WERI-Rb-1 (cell line): ENCODE data around the gene OR2A2.
A peak's percentile ranks its signal among the peaks of the same experiment; 100 is the strongest.

Experiments used
- DNase-seq: peaks from one replicate; pipeline ENCODE4 v3.0.0-alpha.2; 2020
- H3K27ac ChIP-seq: fragments of 250-450 bp; sonication (Bioruptor Pico); 2 replicates; pipeline ENCODE4 v1.5.1; 2020; ENCODE audit warnings: mild to moderate bottlenecking, moderate library complexity
- H3K27me3 ChIP-seq: fragments of 250-450 bp; sonication (Bioruptor Pico); 2 replicates; pipeline ENCODE4 v1.5.1; 2021; ENCODE audit warnings: mild to moderate bottlenecking, low read depth, moderate library complexity; ENCODE audit not compliant: insufficient read depth, severe bottlenecking
- H3K36me3 ChIP-seq: fragments of 250-450 bp; sonication (Bioruptor Pico); 2 replicates; pipeline ENCODE4 v1.5.1; 2020; ENCODE audit warnings: mild to moderate bottlenecking, moderate library complexity
- H3K4me3 ChIP-seq: 2 replicates; pipeline ENCODE4 v1.5.1; 2011; ENCODE audit warnings: low read depth, mild to moderate bottlenecking, control low read depth, low read length
- H3K9me3 ChIP-seq: fragments of 250-450 bp; sonication (Bioruptor Pico); 2 replicates; pipeline ENCODE4 v1.5.1; 2021; ENCODE audit warnings: mild to moderate bottlenecking, moderate library complexity; ENCODE audit not compliant: severe bottlenecking
- TF ChIP-seq, protein P1 (sequence below): IDR thresholded peaks from 2 replicates; pipeline ENCODE4 v1.5.1; 2011; ENCODE audit warnings: low read depth, mild to moderate bottlenecking, control low read depth, inconsistent platforms, low read length

The OR2A2 gene, protein sequence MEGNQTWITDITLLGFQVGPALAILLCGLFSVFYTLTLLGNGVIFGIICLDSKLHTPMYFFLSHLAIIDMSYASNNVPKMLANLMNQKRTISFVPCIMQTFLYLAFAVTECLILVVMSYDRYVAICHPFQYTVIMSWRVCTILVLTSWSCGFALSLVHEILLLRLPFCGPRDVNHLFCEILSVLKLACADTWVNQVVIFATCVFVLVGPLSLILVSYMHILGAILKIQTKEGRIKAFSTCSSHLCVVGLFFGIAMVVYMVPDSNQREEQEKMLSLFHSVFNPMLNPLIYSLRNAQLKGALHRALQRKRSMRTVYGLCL

DNA sequence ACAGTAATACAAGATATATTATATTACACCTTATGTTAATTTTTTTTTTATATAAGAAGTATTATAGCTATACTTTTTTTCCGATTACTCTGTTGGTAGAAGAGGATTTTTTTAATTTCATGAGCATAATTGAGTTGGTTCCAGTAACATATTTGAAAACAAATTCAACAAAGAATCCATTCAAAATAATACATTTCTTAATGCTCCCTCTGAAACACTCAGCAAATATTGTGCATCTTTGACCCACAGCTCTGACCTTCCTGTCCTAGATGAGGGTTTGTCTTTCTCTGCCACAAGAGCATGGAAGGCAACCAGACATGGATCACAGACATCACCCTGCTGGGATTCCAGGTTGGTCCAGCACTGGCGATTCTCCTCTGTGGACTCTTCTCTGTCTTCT, at the start of gene OR2A2:
Gene OR2A2, plus strand, starts transcription at position 301 of the 400 bp plus-strand sequence. Its CDS starts 0 bp downstream, at position 301.
- H3K4me3 ChIP-seq, result no peak within 1 kb of the TSS
- no peaks in the 10 kb centered on the region for H3K36me3 ChIP-seq
- TF ChIP-seq, protein P1, sequence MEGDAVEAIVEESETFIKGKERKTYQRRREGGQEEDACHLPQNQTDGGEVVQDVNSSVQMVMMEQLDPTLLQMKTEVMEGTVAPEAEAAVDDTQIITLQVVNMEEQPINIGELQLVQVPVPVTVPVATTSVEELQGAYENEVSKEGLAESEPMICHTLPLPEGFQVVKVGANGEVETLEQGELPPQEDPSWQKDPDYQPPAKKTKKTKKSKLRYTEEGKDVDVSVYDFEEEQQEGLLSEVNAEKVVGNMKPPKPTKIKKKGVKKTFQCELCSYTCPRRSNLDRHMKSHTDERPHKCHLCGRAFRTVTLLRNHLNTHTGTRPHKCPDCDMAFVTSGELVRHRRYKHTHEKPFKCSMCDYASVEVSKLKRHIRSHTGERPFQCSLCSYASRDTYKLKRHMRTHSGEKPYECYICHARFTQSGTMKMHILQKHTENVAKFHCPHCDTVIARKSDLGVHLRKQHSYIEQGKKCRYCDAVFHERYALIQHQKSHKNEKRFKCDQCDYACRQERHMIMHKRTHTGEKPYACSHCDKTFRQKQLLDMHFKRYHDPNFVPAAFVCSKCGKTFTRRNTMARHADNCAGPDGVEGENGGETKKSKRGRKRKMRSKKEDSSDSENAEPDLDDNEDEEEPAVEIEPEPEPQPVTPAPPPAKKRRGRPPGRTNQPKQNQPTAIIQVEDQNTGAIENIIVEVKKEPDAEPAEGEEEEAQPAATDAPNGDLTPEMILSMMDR, result no peak
- no peak within 1 kb of the TSS for H3K27ac ChIP-seq
- H3K27me3 ChIP-seq, result no peaks in the 10 kb centered on the region
- no peak for DNase-seq
- H3K9me3 ChIP-seq, result no peaks in the 10 kb centered on the region

DNA sequence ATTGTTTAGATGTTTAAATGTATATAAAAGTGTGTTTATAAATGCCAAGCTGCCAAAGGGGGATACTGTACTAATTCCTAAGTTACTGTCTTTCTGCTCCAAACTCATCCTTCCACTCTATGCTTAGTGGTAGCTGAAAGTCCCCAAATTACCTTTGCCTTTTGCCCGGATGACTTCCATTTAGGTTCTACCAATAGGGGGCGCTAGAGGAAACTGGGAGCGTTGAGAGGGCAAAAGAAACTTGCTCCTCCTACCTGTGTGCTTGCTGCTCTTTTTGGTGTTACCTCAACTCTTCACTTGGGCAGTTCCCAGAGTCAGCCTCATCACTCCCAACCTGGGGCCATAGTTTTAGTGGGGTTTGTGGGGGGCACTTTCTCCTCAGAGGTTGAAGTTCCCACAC, 45.7 kb upstream of the OR2A2 start:
- no peak for DNase-seq
- H3K27ac ChIP-seq, result no peak overlapping the region
- no peaks in the 10 kb centered on the region for H3K27me3 ChIP-seq
- TF ChIP-seq, protein P1, result peak; percentile 33; the same call in 1 of the 2 replicates
- peaks cover 3% of the 10 kb centered on the region for H3K9me3 ChIP-seq
- H3K4me3 ChIP-seq, result no peak overlapping the region
- H3K36me3 ChIP-seq, result no peaks in the 10 kb centered on the region

DNA sequence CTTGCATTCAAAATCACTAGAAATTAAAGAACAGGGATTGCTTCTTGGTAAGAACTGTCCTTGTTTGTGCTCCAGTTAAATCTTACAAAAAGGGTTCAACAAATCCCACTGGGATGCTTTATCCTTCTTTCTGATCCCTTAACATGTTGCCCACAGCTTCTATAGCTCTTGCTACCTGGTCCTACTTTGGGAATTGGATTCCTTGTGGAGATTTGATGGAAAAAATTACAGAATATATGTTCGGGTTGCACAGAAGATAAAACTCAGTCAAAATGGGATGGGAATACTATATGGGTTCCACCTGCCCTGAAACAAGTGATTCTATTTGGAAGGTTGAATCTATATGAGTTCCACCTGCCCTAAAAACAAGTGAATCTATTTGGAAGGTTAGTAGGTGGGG, 39.9 kb upstream of the OR2A2 start, which contains the start of gene OR2A25:
Gene OR2A25, plus strand, starts transcription at position 301 of the 400 bp plus-strand sequence. CDS start 4,409 bp downstream, outside the sequence.
- Histone ChIP-seq H3K36me3 (no peaks in the 10 kb centered on the region), H3K27ac (peak within 1 kb of the TSS; percentile 26), H3K9me3 (no peaks in the 10 kb centered on the region), H3K4me3 (no peak within 1 kb of the TSS), H3K27me3 (no peaks in the 10 kb centered on the region)
- TF ChIP-seq, protein P1, result no peak
- no peak for DNase-seq

DNA sequence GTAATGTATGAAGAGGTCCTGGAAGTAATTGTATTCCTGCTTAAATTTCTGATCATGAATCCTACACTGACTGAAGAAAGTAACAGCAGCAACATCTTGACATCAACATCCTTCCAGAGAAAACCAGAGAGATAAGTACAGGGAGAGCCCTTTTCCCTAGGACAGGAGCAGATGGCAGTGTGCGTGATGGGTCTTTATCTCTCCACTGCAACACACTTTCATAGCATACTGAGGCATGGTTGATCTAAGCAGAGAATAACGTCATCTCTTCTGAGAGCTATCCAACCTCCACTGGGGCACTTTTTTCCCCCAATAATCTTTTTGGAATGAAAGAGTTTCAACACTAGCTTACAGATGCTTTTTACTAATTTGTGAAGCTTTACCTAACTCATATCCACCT, 39.4 kb upstream of the OR2A2 start:
- H3K9me3 ChIP-seq, result no peaks in the 10 kb centered on the region
- H3K36me3 ChIP-seq, result no peaks in the 10 kb centered on the region
- TF ChIP-seq, protein P1, result no peak
- peak; percentile 47 for DNase-seq
- no peak overlapping the region for H3K4me3 ChIP-seq
- H3K27ac ChIP-seq, result peak overlapping the region; percentile 26
- H3K27me3 ChIP-seq, result no peaks in the 10 kb centered on the region

DNA sequence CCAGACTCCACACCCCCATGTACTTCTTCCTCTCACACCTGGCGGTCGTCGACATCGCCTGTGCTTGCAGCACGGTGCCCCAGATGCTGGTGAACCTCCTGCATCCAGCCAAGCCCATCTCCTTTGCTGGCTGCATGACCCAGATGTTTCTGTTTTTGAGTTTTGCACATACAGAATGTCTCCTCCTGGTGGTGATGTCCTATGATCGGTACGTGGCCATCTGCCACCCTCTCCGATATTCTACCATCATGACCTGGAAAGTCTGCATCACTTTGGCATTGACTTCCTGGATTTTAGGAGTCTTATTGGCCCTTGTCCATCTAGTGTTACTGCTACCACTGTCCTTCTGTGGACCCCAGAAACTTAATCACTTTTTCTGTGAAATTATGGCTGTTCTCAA, 35.0 kb upstream of the OR2A2 start:
- H3K36me3 ChIP-seq, result no peaks in the 10 kb centered on the region
- H3K4me3 ChIP-seq, result no peak overlapping the region
- TF ChIP-seq, protein P1, result no peak
- no peak for DNase-seq
- H3K27ac ChIP-seq, result no peak overlapping the region
- H3K9me3 ChIP-seq, result no peaks in the 10 kb centered on the region
- H3K27me3 ChIP-seq, result no peaks in the 10 kb centered on the region

DNA sequence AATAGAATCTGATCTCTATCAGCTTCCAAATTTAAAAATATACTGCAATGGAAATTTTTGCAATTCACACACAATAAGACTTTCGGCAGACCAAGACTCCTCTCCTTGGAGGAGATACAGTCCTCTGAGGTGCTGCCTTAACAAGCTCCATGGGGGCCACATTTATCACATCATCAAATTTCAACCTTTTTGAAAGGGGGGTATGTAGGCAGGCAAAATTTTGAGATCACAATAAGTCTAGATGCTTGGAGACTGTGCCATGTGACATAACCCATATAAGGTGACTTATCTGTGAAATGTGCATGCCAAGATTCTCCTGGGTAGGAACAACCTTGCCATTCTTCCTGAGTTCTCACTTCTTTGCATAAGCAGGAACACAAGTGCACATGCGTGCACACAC, 23.4 kb upstream of the OR2A2 start, which contains the start of gene OR2A12:
Gene OR2A12, plus strand, starts transcription at position 301 of the 400 bp plus-strand sequence. CDS start 8,830 bp downstream, outside the sequence.
- Histone ChIP-seq H3K36me3 (no peaks in the 10 kb centered on the region), H3K9me3 (peaks cover 4% of the 10 kb centered on the region), H3K27ac (no peak within 1 kb of the TSS), H3K27me3 (no peaks in the 10 kb centered on the region), H3K4me3 (no peak within 1 kb of the TSS)
- no peak for DNase-seq
- TF ChIP-seq, protein P1, result no peak
